ENCODE measurements around the gene RBM11. TPM values are rescaled to one million over a fixed set of nuclear protein-coding genes. Genes with fewer than 3 reads are reported as not detected.
A peak's percentile ranks its signal among the peaks of the same experiment; 100 is the strongest.

Gene RBM11
- total RNA-seq, 6 experiments from 2014 or later, result 0.24 to 0.37 TPM; not detected in 4

DNA sequence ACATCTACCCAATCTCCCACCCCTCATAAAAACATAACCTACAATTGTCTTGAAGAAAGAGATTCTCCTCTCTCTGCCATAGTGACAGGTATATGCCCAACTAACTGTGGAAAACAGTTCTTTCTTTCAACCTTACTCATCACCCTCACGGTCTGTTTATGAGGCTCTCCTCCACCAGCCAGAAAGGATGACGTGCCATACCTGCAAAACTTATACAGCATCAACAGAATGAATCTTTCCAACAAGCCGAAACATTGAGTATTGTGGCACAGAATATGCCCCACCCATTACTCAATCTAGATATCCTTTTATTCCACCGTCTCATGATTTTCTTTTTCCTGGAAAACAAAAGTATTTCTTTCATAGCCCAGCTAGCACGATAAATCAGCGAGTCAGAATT is 55.7 kb downstream of the RBM11 start:
- no peaks in the 10 kb centered on the region for H3K27me3 ChIP-seq
- no peak for ATAC-seq
- TF ChIP-seq, protein P1, sequence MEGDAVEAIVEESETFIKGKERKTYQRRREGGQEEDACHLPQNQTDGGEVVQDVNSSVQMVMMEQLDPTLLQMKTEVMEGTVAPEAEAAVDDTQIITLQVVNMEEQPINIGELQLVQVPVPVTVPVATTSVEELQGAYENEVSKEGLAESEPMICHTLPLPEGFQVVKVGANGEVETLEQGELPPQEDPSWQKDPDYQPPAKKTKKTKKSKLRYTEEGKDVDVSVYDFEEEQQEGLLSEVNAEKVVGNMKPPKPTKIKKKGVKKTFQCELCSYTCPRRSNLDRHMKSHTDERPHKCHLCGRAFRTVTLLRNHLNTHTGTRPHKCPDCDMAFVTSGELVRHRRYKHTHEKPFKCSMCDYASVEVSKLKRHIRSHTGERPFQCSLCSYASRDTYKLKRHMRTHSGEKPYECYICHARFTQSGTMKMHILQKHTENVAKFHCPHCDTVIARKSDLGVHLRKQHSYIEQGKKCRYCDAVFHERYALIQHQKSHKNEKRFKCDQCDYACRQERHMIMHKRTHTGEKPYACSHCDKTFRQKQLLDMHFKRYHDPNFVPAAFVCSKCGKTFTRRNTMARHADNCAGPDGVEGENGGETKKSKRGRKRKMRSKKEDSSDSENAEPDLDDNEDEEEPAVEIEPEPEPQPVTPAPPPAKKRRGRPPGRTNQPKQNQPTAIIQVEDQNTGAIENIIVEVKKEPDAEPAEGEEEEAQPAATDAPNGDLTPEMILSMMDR (IDR thresholded peaks at IDR 0.05), result no peak
- TF ChIP-seq POLR2A (IDR thresholded peaks at IDR 0.05), result no peak
- WGBS (ENCODE audit: insufficient coverage, low coverage, low lambda C conversion rate, missing lambda C conversion rate), result 63% methylated on average over 6 of the region's 6 CpGs
- no peak overlapping the region for H3K4me3 ChIP-seq
- H3K9me3 ChIP-seq, result no peaks in the 10 kb centered on the region
- intact Hi-C loops (cut with DNase I), result no loop called here
- H3K27ac ChIP-seq, result no peak overlapping the region
- no peak for DNase-seq
- H3K4me1 ChIP-seq, result no peaks in the 10 kb centered on the region
- H3K36me3 ChIP-seq, result no peaks in the 10 kb centered on the region

- 22% methylated on average over 20 of the region's 39 CpGs for WGBS (ENCODE audit: insufficient coverage, low coverage, low lambda C conversion rate, missing lambda C conversion rate)
- ATAC-seq (peak; percentile 98 to 99 (median 99)), DNase-seq (peak; percentile 91 to 96 (median 92))
Observed at GRCh38 chr21:14273736-14274538, 58.0 kb downstream of the RBM11 start.

GRCh38 chr21:14275702-14276205 is 59.8 kb downstream of the RBM11 start:
- Histone ChIP-seq H3K4me3 (no peak overlapping the region), H3K36me3 (no peaks in the 10 kb centered on the region), H3K27me3 (no peaks in the 10 kb centered on the region), H3K27ac (no peak overlapping the region), H3K9me3 (no peaks in the 10 kb centered on the region), H3K4me1 (no peaks in the 10 kb centered on the region)
- ATAC-seq, result no peak
- TF ChIP-seq POLR2A (IDR thresholded peaks at IDR 0.05), result no peak
- intact Hi-C loops (cut with DNase I), result no loop called here
- WGBS (ENCODE audit: insufficient coverage, low coverage, low lambda C conversion rate, missing lambda C conversion rate), result 71% methylated on average over 4 of the region's 4 CpGs
- DNase-seq, result no peak

More at GRCh38 chr21:14273736-14274538, 58.0 kb downstream of the RBM11 start:
- peak overlapping the region; percentile 14 to 44 (median 19) for H3K4me3 ChIP-seq
- intact Hi-C loops (cut with DNase I), result no loop called here
- no peaks in the 10 kb centered on the region for H3K9me3 ChIP-seq
- no peaks in the 10 kb centered on the region for H3K27me3 ChIP-seq
- no peaks in the 10 kb centered on the region for H3K4me1 ChIP-seq
- no peak for TF ChIP-seq POLR2A (IDR thresholded peaks at IDR 0.05)
- TF ChIP-seq, protein P1 (IDR thresholded peaks at IDR 0.05), result no peak
- H3K36me3 ChIP-seq, result no peaks in the 10 kb centered on the region
- H3K27ac ChIP-seq, result peak overlapping the region in 1 of 3 donors; percentile 48

Other genes starting within 250 kb of the RBM11 start
- gene LIPI, start 5.2 kb upstream of the RBM11 start, total RNA-seq, result not detected
- 10 to 100 TPM in 2 of 6 experiments, 1 to 10 TPM in 4; 7.2 to 17.0 (median 9.2) TPM for gene HSPA13, start 167.0 kb downstream of the RBM11 start, total RNA-seq